GM19099 (cell line): ENCODE data around the gene RAPSN.

ENCODE experiments used
- POLR2A ChIP-seq: IDR thresholded peaks from 3 replicates; pipeline ENCODE4 v1.6.1; 2011; ENCODE audit warnings: low read depth; ENCODE audit not compliant: insufficient read length; ENCODE audit errors: extremely low read depth

Gene RAPSN

GRCh38 chr11:47394322-47395222 lies 54.4 kb downstream of the RAPSN start:
- peak; percentile 84 for TF ChIP-seq POLR2A

GRCh38 chr11:47394050-47394321 lies 55.0 kb downstream of the RAPSN start:
- no peak for TF ChIP-seq POLR2A

- TF ChIP-seq POLR2A = no peak
These were observed 55.5 kb downstream of the RAPSN start for GRCh38 chr11:47393163-47394049.

GRCh38 chr11:47392546-47393162 lies 56.3 kb downstream of the RAPSN start:
- TF ChIP-seq POLR2A = no peak

GRCh38 chr11:47391711-47392432 lies 57.1 kb downstream of the RAPSN start:
- no peak for TF ChIP-seq POLR2A

- TF ChIP-seq POLR2A = no peak
These were observed 57.8 kb downstream of the RAPSN start for GRCh38 chr11:47391077-47391583.

- no peak for TF ChIP-seq POLR2A
These were observed 58.5 kb downstream of the RAPSN start for GRCh38 chr11:47390422-47390760.

- no peak for TF ChIP-seq POLR2A
These were observed 59.1 kb downstream of the RAPSN start for GRCh38 chr11:47389577-47390421.

- TF ChIP-seq POLR2A = no peak
These were observed 60.0 kb downstream of the RAPSN start for GRCh38 chr11:47388697-47389576.

- TF ChIP-seq POLR2A = no peak
These were observed 60.8 kb downstream of the RAPSN start for GRCh38 chr11:47387944-47388696.
